ENCODE data around the gene CST5. TPM values are rescaled to one million over a fixed set of nuclear protein-coding genes. Genes with fewer than 3 reads are reported as not detected.
"Not testable (repeated sequence)": the region's sequence is repeated elsewhere in the genome, so short reads cannot be mapped to it uniquely, and the experiment has no call there.

Gene CST5
- total RNA-seq, 1 donor from 2014 or later = not detected

DNA sequence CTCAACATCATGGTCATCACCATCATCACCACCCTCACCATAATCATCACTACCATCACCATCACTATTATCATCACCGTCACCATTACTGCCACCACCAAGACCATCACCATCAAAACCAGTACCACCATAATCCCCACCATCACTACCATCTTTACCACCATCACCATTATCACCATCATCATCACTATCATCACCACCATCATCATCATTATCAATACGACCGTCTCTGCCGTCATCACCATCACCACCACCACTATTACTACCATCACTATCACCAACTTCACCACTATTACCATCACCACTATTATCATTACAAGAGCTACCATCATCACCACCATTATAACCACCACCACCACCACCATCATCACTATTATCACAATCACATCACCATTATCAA, 11.3 kb upstream of the CST5 start:
- not testable (repeated sequence) for DNase-seq (ENCODE audit: low read depth)

DNA sequence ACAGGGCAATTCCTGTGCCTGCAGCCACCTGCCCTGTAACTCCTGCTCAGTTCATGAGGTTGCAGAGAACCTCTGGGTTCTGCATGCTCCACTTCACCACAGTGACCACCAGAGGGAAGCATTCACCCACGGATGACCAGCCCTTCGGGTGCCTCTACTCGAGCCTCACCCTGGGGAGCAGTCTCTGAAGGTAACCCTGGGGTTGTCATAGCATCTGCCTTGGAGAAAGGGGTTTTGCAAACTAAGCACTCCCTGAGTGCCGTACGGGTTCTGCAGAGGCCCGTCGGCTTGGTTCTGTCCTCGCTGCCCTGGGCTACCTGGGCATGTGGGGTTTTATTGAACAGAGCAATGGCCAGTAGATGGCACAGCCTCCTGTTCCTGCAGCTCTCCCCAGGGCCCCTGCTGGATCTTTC, 10.2 kb upstream of the CST5 start:
- no peak for DNase-seq (ENCODE audit: low read depth)

DNA sequence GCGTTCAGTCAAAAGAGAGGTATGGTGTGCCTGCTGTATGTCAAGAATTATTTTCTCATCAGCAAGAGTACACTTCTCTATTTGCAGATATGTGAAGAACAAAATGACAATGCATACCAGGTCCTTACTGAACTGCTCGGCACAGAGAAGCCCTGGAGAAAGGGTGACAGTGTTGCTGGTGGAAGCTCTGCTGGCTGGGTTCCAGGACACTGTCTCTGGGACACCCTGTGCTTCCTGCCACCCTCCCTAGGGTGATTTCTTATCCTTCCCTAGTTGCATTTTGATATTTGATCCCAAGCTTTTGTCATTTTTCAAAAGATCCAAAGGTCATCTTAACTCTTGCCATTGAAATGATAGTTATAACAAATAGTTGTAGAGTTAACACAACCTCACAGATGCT, 8.3 kb upstream of the CST5 start:
- no peak for DNase-seq (ENCODE audit: low read depth)

DNA sequence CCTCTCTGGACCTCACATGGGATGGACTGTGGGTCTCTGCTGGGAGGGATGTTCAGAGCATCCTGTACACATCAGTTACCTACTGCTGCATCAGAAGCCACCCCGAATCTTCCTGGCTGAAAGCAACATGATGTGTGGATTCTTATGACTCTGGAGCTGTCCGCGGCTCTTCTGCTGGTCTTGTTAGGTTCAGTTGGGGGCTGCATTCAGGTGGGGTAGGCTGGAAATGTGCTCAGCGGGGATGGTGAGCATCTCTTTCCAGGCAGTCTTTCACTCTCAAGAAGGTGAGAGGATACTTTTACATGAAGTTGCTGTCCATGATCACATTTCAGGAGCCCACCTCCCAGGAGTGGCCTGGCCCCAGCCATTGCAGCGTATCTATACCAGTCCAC, 5.2 kb upstream of the CST5 start:
- DNase-seq (ENCODE audit: low read depth) = no peak

DNA sequence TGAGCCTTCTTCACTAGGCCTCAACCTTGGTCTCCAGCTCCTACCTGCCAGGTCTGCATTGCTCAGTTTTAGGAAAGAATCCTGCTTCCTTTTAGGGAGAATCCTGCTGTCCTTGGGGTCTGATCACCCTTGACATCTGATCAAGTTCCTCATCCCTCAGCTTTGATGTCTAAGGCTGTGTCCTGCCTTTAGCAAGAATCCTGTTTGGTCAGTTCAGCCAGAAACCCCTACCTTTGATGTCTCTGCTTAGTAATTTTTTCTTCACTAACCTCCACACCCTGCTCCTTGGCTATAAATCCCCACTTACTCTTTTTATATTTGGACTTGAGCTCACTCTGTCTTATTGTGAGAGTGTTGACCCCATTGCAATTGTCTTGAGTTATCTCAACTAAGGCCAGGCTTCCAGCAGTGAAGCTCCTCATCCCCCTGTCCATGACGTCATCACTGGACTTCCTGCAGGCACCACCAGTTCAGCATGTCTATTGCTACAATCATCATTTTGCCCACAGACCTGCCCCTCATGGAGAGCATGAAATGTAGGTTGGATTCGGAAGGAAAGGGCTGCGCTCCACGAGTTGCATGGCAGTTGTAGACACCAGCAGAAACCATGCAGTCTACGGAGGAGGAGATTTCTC, 4.7 kb upstream of the CST5 start:
- DNase-seq (ENCODE audit: low read depth) = no peak

DNA sequence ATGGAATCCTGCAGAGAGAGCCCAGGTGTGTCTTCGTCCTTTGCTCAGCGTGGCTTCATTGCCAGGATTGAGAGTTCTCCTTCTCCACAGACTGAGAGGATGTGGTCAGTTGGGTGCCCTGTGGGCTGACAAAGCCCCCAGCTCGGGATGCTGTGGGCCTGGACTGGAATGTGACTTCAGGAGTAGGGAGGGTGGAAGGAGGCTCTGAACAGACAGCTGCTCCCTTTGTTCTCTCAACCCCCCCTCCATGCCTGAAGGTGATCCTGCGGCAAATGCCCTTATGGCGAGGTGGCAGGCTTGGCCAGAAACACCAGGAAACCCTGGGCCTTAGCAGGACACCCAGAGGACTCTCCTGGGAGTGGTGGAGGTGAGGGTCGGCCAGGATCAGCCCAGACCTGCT, 1.8 kb upstream of the CST5 start:
- no peak for DNase-seq (ENCODE audit: low read depth)

DNA sequence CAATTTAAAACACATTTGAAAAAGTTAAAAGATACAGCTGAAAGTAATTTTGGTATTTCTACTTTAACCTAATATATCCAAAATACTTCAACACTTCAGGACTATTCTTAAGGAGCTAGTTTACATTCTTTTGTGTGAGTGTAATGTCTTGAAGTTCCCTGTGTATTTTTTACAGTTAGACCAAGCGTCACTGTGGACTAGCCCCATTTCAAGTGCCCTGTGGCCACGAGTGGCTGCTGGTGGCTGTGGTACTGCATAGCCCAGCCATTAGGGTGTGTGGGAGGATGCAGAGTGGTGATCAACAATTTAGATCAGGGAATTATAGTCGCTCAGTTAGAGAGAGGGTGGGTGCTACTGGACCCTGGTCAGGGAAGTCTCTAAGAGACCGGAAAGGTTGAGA, 869 bp upstream of the CST5 start:
- DNase-seq (ENCODE audit: low read depth) = no peak

DNA sequence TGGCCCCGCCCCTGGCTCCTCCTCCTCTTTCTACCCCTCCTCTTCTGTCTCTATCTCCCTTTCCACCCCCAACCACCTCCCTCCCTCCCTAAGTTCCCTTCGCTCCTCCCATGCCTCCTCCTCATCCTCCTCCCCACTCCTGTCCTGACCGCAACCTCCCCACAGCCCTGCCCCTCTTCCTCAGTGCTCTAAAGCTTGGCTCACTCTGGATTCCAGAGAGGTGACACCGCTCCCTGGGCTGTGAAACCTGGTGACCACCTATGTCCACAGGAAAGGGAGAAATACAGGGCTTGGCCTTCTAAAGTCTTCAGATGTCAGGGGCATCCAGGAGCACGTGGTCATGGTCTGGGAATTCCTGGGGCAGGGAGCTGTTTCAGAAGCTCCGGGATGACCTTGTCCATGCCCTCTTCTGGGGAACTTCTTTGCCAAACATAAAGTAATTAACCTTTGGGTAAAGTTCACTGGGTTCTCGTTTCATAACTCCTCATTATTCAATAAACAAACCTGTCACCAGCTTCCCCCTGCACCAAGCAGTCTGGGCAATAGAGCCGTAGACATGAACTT, 345 bp upstream of the CST5 start:
- no peak for DNase-seq (ENCODE audit: low read depth)

DNA sequence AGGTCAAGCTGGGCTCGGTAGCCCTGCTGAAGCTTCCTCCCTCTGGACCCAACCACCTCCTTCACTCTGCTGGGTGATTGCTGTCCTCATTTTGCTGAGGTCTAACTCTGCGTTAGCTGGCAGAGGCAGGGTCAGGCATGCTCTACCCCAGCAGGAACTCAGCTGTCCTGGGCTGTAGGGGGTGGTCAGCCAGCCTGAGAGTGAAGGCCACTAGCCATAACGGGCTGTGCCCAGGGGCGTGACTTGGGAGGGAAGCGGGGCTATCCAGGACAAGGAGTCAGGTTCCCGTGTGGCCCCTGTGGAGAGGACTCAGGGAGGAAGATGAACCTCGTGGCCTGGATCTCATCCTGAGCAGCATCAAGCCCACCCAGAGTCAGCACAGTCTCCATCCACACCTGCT, 761 bp downstream of the CST5 start:
- no peak for DNase-seq (ENCODE audit: low read depth)

DNA sequence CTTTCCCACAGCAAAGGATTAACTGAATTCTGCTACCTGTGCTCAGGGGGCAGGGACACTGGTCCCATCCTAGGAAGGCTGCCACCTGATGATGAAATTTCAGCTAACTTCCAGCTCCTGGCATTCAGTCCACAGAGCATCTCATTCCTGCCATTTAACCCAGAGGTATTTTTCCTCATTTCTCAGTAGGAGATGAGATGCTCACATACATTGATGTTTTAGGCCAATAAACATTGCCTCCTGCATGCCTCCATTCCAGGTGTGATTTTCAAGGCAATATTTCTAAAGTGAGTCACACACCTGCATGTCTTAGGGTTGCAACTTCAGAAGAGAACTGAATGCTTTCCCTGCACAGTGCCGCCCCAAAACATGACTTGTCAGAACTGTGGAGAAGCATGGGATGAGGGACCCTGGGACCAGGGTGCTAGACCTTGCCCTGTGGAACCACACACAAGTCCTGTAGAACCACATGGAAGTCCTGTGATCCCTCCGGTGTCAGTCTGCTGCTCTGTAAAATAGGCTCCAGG, 1.5 kb downstream of the CST5 start:
- DNase-seq (ENCODE audit: low read depth) = not testable (repeated sequence)

DNA sequence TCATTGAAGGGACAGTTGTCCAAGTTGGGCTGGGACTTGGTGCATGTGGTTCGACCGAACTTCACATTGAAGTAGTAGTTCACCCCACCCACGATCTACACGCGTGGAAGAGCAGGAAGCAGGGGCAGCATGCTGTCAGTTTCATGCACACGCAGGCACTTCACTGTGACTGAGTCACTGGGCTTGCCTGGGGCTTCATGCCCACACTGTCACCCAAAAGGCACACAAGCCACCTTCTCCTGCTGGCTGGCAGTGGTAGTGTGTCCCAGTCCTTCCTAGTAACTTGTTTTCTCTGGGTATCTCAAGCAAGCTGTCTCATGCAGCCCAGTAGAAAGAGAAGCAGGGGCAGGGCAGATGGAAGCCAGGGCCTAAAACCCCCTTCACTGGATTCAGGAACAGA, 2.0 kb downstream of the CST5 start:
- DNase-seq (ENCODE audit: low read depth) = no peak

DNA sequence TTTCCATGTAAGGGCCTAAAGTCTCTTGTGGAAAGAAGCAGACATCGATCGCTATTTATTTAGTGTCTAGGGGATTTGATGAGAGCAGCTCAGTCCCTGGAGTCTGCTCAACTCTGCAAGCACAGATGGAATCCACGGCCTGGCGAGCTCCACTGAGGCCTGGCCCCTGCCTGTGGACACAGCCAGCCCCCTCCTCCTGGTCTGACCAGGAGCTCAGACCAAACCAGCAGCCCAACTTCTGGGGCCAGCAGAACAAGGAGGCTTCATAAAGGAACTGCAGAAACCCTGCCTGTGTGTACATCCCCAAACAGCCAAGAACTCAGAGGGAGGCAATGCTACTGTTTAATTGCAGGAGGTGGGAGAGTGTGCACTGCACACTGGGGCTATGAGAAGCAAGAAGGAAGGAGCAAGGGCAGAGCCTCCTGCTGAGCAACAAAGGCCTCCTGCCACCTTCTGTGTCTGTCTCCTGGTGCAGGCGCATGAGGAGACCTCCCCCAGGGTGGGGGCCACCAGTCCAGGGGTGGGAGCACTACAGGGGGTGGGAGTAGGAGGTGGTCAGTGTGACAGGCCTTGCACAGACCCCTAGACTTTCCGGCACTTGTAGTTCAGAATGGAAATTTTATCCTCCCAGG, 3.8 kb downstream of the CST5 start:
- DNase-seq (ENCODE audit: low read depth) = no peak

DNA sequence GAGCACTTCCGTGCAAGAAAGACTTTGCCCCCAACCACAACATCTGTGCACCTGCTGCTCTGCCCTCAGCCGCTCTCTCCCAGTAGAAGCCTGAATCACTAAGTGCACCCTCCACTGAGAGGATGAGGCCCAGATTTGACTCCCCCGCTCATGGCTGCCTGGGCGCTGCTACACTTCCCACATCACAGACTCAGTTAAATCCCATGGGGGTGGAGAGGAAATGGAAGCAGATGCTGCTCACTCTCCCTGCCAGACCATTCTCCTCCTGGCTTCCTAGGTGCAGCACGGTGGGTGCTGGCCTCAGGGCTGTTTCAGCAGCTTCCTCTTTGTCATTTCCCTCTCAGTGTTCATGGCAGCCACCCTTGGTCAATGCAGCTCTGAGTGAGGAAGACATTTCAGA, 4.8 kb downstream of the CST5 start:
- no peak for DNase-seq (ENCODE audit: low read depth)

DNA sequence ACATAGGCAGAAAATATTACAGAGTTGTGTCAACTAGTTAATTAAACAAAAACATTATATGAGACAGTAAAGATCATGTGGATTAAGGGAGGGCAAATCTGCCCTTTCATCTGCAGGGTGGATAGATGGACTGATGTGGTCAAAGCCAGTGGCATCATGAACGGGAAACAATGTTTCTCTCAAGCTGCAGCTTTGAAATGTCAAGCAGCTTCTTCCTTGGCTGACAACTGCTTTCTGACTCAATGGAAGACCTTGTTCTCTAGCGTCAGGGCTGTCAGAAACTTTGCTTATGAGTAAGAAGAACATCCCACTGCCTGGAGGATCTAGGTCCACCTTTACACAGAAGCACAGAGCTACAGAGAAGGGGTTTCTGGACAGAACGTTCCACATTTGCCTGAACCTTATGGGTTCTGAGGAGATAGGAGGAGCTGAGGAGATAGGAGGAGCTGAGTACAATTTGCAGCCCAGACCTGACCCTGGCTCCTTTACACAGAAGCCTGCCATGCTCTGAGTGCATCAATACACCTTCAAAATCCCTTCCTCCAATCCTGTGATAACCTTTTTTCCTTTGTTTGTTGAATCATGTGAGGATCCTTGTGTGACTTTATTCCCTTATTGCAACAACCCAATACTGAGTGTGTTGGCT, 6.1 kb downstream of the CST5 start:
- no peak for DNase-seq (ENCODE audit: low read depth)

DNA sequence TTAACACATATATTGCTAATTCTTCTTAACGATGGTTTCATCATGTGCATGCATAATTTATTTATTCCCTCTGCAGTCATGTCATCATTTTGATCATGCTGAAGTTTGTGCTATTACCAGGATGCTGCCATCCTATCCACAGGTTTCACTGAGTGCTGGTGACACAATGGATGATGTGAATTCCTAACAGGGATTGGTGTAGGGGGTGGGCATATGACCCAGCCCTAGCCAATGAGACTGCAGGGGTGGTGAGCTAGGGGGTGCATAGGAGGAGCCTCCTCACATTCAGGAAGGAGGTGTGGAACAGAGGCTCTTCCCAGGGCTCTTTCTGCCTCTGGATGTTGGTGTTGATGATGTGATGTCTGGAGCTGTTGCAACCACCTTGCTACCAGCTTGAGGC, 7.5 kb downstream of the CST5 start:
- no peak for DNase-seq (ENCODE audit: low read depth)

DNA sequence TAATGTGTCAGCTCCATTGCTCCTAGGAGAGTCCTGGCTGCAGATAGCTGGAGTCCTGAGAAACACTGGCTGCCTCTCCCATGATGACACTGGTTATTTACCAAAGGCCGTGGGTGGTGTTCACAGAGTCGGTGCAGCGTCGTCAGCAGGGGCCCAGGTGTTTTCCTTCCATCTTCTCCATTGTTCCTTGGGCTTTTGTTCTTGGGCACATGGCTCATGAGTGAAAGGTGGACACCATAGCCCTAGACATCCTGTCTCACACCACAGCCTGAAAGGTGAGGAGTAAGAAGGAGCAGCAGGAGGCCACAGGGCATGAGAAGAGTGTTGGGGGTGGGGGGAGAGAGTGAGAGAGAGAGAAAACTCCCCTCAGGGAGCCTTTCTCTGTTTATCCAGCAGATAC, 9.1 kb downstream of the CST5 start:
- DNase-seq (ENCODE audit: low read depth) = no peak

DNA sequence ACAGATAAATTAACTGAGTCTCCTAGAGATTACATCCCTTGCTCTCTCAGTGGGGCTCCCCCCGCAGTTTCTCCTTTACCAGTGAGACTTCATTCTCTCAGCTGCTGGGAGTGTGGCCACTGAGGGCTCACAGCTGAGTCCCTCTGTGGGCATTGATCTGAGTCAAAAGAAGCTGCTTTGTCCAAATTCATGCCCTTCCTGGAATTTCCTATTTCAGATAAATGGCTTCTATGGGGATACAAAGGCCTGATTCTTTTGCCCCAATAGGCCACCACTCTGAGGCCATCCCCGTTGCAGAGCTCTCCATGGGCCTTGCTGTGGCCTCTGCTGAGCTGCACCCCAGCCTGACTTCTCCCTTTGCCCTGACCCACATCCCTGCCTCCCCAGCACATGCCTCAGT, 10.0 kb downstream of the CST5 start:
- DNase-seq (ENCODE audit: low read depth) = no peak

DNA sequence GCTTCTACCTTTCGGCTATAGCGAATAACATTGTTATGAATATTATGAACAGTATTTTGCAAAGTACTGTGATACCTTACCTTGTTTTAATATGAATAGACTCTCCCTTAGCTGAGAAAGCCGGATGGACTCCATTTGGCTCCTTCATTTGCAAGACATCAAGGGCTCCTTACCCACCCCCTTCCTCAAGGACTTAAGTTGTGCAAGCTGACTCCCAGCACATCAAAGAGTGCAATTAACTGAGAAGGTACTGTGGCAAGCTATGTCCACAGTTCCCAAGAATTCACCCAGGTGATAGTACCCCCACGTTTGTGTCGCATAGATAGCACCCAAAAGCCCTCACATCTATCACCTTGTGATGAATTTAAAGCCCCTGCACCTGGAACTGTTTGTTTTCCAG, 11.2 kb downstream of the CST5 start:
- DNase-seq (ENCODE audit: low read depth) = no peak

DNA sequence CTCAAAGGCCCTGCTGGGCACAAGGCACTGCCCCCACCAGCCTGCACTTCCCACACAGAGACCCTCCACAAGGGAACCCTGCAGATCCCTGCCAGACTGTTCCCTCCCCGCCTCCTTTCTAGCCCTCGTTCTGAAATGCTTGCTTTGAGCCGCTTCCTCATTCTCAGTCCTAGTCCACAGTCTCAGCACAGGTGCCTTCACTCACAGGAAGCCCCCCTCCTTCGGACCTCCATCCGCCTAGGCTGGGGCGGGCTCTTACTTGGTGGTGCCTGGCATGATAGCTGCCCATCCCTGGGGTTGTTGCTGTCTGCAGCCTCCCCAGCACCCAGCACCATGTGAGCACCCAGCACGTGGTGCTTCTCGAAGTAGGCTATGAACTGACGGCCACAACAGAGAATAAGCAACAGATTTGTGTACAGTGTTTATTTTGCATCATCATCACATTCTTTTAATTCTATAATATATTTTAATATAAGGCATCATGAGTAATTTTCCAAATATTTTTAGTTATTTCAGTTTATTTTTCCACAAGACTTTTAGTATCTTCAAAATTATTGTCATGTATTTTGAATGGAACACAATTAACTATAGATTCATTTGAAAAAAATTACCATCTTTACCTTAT, 12.3 kb downstream of the CST5 start:
- DNase-seq (ENCODE audit: low read depth) = no peak

DNA sequence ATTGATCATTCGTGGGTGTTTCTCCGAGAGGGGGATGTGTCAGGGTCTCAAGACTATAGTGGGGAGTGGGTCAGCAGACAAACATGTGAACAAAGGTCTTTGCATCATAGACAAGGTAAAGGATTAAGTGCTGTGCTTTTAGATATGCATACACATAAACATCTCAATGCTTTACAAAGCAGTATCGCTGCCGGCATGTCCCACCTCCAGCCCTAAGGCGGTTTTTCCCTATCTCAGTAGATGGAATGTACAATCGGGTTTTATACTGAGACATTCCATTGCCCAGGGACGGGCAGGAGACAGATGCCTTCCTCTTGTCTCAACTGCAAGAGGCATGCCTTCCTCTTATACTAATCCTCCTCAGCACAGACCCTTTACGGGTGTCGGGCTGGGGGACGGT, 18.8 kb downstream of the CST5 start:
- DNase-seq (ENCODE audit: low read depth) = not testable (repeated sequence)

DNA sequence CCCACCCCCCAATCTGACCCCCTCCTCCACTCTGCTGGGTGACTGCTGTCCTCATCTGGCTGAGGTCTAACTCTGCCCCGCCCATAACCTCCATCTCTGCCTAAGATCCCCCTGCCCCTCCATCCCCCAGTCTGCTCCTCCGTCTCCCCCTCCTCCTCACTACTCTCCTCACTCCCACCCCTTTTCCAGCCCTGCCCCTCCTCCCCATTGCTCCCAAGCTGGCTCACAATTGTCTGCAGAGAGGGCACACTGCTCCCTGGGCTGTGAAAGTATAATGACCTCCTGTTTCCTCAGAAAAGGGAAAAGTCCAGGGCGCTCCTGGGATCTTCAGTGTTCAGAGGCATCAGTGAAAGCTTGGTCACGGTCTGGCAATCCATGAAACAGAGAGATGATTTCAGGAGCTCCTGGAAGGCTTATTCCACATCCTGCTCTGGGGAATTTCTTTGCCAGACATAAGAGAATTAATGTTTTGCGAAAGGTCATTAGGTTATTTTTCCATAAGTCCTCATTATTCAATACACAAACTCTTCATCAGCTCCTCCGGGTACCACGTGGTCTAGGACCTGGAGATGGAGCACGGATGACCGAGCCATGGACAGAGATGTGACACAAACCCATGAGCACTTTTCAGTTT, 21.5 kb downstream of the CST5 start:
- no peak for DNase-seq (ENCODE audit: low read depth)

DNA sequence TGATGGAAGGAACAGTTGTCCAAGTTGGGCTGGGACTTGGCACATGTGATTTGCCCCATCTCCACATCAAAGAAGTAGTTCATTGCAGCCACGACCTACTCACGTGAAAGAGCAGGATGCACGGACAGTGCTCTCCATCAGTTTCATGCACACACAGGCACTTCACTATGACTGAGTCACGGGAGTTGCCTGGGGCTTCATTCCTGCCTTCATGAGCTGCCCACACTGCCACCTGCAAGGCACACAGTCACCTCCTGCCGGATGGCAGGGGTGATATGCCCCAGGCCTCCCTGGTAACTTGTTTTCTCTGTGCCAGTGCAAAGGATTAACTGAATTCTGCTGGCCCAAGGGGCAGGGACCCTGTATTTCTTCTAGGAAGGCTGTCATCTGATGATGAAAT, 22.8 kb downstream of the CST5 start:
- no peak for DNase-seq (ENCODE audit: low read depth)

All from myocyte (in vitro differentiated cells).